ENCODE data around the gene WFS1.

The WFS1 gene

GRCh38 chr4:6301732-6302442, 32.2 kb downstream of the WFS1 start:
- no peak for DNase-seq

GRCh38 chr4:6302869-6303268, 33.2 kb downstream of the WFS1 start:
- DNase-seq, result no peak

- DNase-seq, result no peak
These were observed 34.3 kb downstream of the WFS1 start for GRCh38 chr4:6303943-6304342.

- DNase-seq, result no peak
These were observed 36.6 kb downstream of the WFS1 start for GRCh38 chr4:6306299-6306698.

- DNase-seq, result no peak
These were observed 37.6 kb downstream of the WFS1 start for GRCh38 chr4:6307230-6307629.

GRCh38 chr4:6307891-6308290, 38.2 kb downstream of the WFS1 start:
- DNase-seq, result no peak

GRCh38 chr4:6308899-6309643, 39.4 kb downstream of the WFS1 start:
- peak; percentile 41 for DNase-seq

- peak; percentile 3 for DNase-seq
These were observed 40.1 kb downstream of the WFS1 start for GRCh38 chr4:6309777-6310176.

GRCh38 chr4:6313216-6313615, 43.6 kb downstream of the WFS1 start:
- DNase-seq, result no peak

GRCh38 chr4:6316461-6317003, 46.9 kb downstream of the WFS1 start:
- DNase-seq, result no peak

GRCh38 chr4:6318206-6318605, 48.6 kb downstream of the WFS1 start:
- DNase-seq, result no peak

GRCh38 chr4:6319530-6320150, 50.0 kb downstream of the WFS1 start:
- DNase-seq, result no peak

GRCh38 chr4:6320663-6321062, 51.0 kb downstream of the WFS1 start:
- no peak for DNase-seq

GRCh38 chr4:6321361-6321760, 51.7 kb downstream of the WFS1 start:
- DNase-seq, result no peak

GRCh38 chr4:6322067-6322760, 52.6 kb downstream of the WFS1 start:
- no peak for DNase-seq

- no peak for DNase-seq
These were observed 53.3 kb downstream of the WFS1 start for GRCh38 chr4:6322761-6323566.

GRCh38 chr4:6324461-6324998, 54.9 kb downstream of the WFS1 start:
- DNase-seq, result no peak

GRCh38 chr4:6324999-6325787, 55.5 kb downstream of the WFS1 start:
- no peak for DNase-seq

GRCh38 chr4:6325788-6326290, 56.2 kb downstream of the WFS1 start:
- no peak for DNase-seq

GRCh38 chr4:6326312-6327060, 56.8 kb downstream of the WFS1 start:
- no peak for DNase-seq

Data from NCI-H2227 treated with DMSO at 0.1 percent for 48 hours (cell line).